SK-N-MC (cell line): ENCODE results near the gene MMP23B.

Experiments
- DNase-seq: peaks from one replicate; pipeline ENCODE4 v3.0.0-alpha.2; 2011; ENCODE audit warnings: low read depth, low spot score
- H3K27ac ChIP-seq: fragments of 200-600 bp; sonication (generic); 2 replicates; pipeline ENCODE4 v1.5.1; 2016; ENCODE audit warnings: mixed run types
- H3K36me3 ChIP-seq: fragments of 200-600 bp; sonication (generic); 2 replicates; pipeline ENCODE4 v1.6.1; 2017; ENCODE audit warnings: antibody characterized with exemption, low read length, mixed read lengths; ENCODE audit not compliant: insufficient read depth
- H3K4me3 ChIP-seq: fragments of 200-600 bp; sonication (generic); 2 replicates; pipeline ENCODE4 v1.5.1; 2016
- H3K9ac ChIP-seq: fragments of 200-600 bp; sonication (generic); 2 replicates; pipeline ENCODE4 v1.8.0; 2017; ENCODE audit warnings: mixed run types, mixed read lengths; ENCODE audit not compliant: insufficient read length
- H3K9me3 ChIP-seq: fragments of 200-600 bp; sonication (generic); 2 replicates; pipeline ENCODE4 v1.6.1; 2017; ENCODE audit warnings: low read depth, mild to moderate bottlenecking, antibody characterized with exemption, low read length, moderate library complexity, mixed read lengths
- EZH2 ChIP-seq: fragments of 200-600 bp; sonication (generic); IDR thresholded peaks from one replicate; pipeline ENCODE4 v1.6.1; 2017; ENCODE audit warnings: antibody characterized with exemption
- FOXP2 ChIP-seq: optimal IDR thresholded peaks from 2 replicates; pipeline ENCODE3; 2011; ENCODE audit warnings: mild to moderate bottlenecking, moderate library complexity; ENCODE audit not compliant: insufficient read depth; ENCODE audit errors: extremely low read length, control extremely low read depth
- POLR2AphosphoS5 ChIP-seq: IDR thresholded peaks from 2 replicates; pipeline ENCODE4 v1.6.1; 2012; ENCODE audit warnings: mild to moderate bottlenecking, low read depth, low read length, borderline replicate concordance

The MMP23B gene

DNA sequence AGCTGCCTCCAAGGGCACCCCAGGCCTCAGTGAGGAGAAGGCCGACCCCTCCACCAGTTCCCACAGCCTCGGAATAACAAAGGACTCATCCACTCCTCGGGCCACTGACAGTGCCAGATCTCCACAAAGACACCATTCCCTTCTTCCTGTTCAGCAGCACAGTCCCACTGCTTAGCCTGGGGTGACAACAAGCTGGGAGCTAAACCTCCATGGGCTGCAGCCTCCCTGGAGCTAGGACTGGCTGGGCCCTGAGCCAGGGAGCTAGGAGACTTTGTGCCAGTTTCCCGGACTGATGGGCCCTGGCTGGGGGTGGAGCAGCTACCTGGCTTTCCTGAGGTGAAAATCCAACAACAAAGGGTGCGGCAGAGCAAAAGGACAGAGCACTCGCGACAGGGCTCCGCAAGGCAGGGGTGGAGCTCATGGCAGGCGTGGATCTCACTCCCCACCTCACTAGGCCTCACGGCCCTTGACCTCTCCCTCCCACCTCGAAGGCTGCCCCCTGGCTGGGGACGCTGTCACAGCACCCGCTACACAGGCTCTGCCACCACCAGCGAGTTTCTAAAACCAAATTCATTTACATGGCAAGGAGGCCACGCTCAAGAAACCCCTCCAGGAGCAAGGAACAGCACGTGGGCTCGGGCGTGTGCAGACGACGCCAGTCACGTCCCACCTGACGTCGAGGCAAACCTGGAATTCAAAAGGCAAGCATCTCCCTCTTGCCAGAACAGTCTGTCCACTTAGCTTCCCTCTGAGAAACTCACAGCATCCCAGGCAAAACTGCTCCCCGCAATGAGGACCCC lies 46.8 kb downstream of the MMP23B start:
- TF ChIP-seq POLR2AphosphoS5 (no peak), FOXP2 (no peak), EZH2 (no peak)
- H3K36me3 ChIP-seq: no peaks in the 10 kb centered on the region
- no peak for DNase-seq
- no peak overlapping the region for H3K9ac ChIP-seq
- H3K9me3 ChIP-seq: no peaks in the 10 kb centered on the region
- no peak overlapping the region for H3K27ac ChIP-seq
- no peak overlapping the region for H3K4me3 ChIP-seq

DNA sequence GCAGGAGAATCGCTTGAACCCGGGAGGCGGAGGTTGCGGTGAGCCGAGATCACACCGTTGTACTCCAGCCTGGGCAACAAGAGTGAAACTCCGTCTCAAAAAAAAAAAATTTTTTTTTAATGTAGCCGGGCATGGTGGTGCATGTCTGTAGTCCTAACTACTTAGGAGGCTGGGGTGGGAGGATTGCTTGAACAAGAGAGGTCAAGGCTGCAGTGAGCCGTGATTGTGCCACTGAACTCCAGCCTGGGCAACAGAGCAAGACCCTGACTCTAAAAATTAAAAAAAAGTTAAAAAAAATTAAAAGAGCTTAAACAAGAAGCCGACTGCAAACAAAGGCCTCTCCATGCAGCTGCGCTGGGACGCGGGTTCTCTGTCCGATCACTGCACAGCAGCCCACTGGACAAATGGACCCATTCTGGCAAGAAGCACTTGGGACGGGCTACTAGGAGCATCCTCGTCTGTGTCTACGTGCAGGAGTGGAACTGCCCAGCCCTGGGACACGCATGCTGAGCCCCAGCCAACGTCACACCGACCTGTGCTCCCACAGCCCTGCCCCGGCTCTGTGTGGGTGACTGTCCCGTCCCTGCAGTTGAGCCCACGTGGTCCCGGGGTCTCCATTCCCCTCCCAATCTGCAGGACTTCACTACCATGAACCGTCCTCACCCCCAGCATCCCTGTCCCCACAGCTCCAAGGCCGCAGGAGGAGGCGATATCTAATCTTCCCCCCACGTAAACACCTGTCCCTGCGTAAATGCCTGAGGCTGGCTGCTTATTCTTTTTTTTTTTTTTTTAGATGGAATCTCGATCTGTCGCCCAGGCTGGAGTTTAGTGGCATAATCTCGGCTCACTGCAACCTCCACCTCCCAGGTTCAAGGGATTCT lies 48.3 kb downstream of the MMP23B start:
- Histone ChIP-seq H3K36me3 (0 out of 2 replicates have a peak, but pooled peaks cover 2% of the 10 kb centered on the region), H3K4me3 (no peak overlapping the region), H3K9me3 (no peaks in the 10 kb centered on the region), H3K27ac (no peak overlapping the region), H3K9ac (no peak overlapping the region)
- no peak for DNase-seq
- TF ChIP-seq EZH2 (no peak), POLR2AphosphoS5 (no peak), FOXP2 (no peak)

DNA sequence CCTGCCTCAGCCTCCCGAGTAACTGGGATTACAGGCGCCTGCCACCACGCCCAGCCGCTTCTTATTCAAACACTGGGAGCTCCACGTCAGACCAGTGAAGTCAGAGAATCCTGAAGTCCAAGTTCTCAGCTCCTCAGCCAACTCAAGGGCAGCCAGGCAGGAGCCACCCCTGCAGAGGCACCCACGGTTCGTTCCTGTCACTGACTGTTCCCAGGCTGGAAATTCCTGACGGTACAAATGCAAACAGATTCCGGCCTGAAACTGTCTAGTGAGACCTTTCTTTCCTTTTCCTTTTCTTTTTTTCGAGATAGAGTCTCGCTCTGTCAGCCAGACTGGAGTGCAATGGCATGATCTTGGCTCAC lies 48.9 kb downstream of the MMP23B start:
- Histone ChIP-seq H3K9ac (no peak overlapping the region), H3K36me3 (0 out of 2 replicates have a peak, but pooled peaks cover 5% of the 10 kb centered on the region), H3K9me3 (no peaks in the 10 kb centered on the region), H3K27ac (peak overlapping the region; percentile 55; the same call in 1 of the 2 replicates), H3K4me3 (no peak overlapping the region)
- TF ChIP-seq POLR2AphosphoS5: no peak
- TF ChIP-seq EZH2: no peak
- no peak for TF ChIP-seq FOXP2
- DNase-seq: no peak

GRCh38 chr1:1683104-1683905 lies 51.3 kb downstream of the MMP23B start:
- DNase-seq: no peak
- H3K27ac ChIP-seq: no peak overlapping the region
- no peak overlapping the region for H3K4me3 ChIP-seq
- no peaks in the 10 kb centered on the region for H3K9me3 ChIP-seq
- H3K36me3 ChIP-seq: 0 out of 2 replicates have a peak, but pooled peaks cover 5% of the 10 kb centered on the region
- TF ChIP-seq EZH2: no peak
- TF ChIP-seq FOXP2: no peak
- no peak for TF ChIP-seq POLR2AphosphoS5
- H3K9ac ChIP-seq: no peak overlapping the region
